ENCODE data around the gene PHF23.

DNA sequence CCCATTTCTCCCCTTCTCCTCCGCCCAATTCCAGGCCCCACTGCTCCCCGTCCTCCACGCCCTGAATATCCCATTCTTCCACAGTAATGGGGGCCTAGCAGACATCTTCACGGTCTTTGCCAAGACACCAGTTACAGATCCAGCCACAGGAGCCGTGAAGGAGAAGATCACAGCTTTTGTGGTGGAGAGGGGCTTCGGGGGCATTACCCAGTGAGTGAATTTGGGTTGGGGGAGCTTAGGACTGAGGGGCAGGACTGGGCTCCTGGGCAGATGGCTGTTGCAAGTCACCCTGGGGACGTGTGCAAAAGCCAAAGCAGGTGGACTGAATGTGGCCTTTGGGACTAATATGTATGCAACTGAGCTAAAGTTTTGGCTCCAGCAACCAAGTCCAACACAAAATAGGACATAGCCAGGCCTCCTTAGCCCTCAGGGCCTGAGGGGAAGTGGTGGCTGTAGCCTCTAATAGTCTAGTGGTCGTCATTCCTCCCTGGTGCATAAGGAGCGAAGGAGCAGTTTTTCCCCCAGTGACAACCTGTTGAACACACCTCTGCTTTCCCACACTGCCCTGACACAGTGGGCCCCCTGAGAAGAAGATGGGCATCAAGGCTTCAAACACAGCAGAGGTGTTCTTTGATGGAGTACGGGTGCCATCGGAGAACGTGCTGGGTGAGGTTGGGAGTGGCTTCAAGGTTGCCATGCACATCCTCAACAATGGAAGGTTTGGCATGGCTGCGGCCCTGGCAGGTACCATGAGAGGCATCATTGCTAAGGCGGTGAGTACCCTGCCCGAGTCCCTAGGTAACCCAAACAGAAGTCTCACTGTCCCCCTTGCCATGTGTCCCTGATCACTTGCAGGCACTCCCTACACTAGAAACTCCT, 16.9 kb downstream of the PHF23 start:
- TF ChIP-seq CTCF (conservative IDR thresholded peaks at IDR 0.05; ENCODE audit: low read depth, low read length) (no peak), EZH2 (IDR thresholded peaks at IDR 0.05; ENCODE audit: low read length, unreplicated experiment) (no peak), EZH2phosphoT487 (IDR thresholded peaks at IDR 0.05; ENCODE audit: borderline replicate concordance, low read length) (no peak)
